H1 (cell line): Measurements from ENCODE around the gene ARHGAP23. TPM values are rescaled to one million over a fixed set of nuclear protein-coding genes. Genes with fewer than 3 reads are reported as not detected.

Experiments used
- CTCF ChIA-PET: fragments of 300-600 bp; sonication (Branson Sonifier 250); formaldehyde crosslinking; loops from one replicate; lab custom pipeline; 2021; ENCODE audit not compliant: partially characterized antibody; lab: Charles Lee
- POLR2A ChIA-PET: fragments of 300-600 bp; sonication (Branson Sonifier 250); formaldehyde crosslinking; loops from one replicate; lab custom pipeline; 2021; ENCODE audit warnings: inconsistent platforms; ENCODE audit not compliant: partially characterized antibody; lab: Charles Lee
- DNase-seq, 2 experiments: peaks; one replicate each; pipeline versions ENCODE4 v3.0.0 to v3.0.0-alpha.2; 2010 to 2022; ENCODE audit warnings: low spot score in 2 of 2, low read depth in 1 of 2, mixed read lengths in 1 of 2
- FAIRE-seq: peaks from 2 replicates; lab custom pipeline; 2011; peaks lifted over from hg19 to GRCh38; lab: Jason Lieb, UNC
- H2AFZ ChIP-seq: 2 replicates; pipeline ENCODE4 v1.8.1; 2012; ENCODE audit warnings: low read length, inconsistent platforms
- H2AK5ac ChIP-seq: 2 replicates; pipeline ENCODE4 v1.6.1; 2013; ENCODE audit warnings: low read depth, low read length
- H2BK120ac ChIP-seq: replicated peaks from 2 replicates; pipeline ENCODE3; 2013; ENCODE audit warnings: low read depth, low read length, inconsistent platforms
- H2BK12ac ChIP-seq: 2 replicates; pipeline ENCODE4 v1.6.1; 2013; ENCODE audit warnings: low read depth, low read length
- H2BK15ac ChIP-seq: 2 replicates; pipeline ENCODE4 v1.6.1; 2013; ENCODE audit warnings: low read length
- H2BK20ac ChIP-seq: 2 replicates; pipeline ENCODE4 v1.6.1; 2013; ENCODE audit warnings: low read length
- H2BK5ac ChIP-seq: 2 replicates; pipeline ENCODE4 v1.6.1; 2013; ENCODE audit warnings: low read depth, low read length
- H3K14ac ChIP-seq: 2 replicates; pipeline ENCODE4 v1.6.1; 2013; ENCODE audit warnings: inconsistent platforms; ENCODE audit not compliant: insufficient read length
- H3K18ac ChIP-seq: 2 replicates; pipeline ENCODE4 v1.6.1; 2013; ENCODE audit warnings: low read length; ENCODE audit errors: extremely low read depth
- H3K23ac ChIP-seq: 2 replicates; pipeline ENCODE4 v1.6.1; 2013; ENCODE audit warnings: inconsistent platforms; ENCODE audit not compliant: insufficient read length
- H3K23me2 ChIP-seq: 2 replicates; pipeline ENCODE4 v1.6.1; 2013; ENCODE audit warnings: low read depth, low read length
- H3K27ac ChIP-seq: 2 replicates; pipeline ENCODE4 v1.6.1; 2011; ENCODE audit warnings: low read depth, low read length, inconsistent platforms
- H3K27me3 ChIP-seq, 4 experiments: replicated peaks in 1 of 4; 1 replicate in 1 of 4; 2 replicates in 3 of 4; pipeline versions ENCODE4 v1.6.1 to v1.8.1; 2011 to 2013; ENCODE audit warnings: low read length in 3 of 4, mild to moderate bottlenecking in 3 of 4, inconsistent platforms in 2 of 4, mixed read lengths in 2 of 4, moderate library complexity in 1 of 4; ENCODE audit not compliant: control insufficient read depth in 3 of 4, insufficient read depth in 3 of 4; ENCODE audit errors: extremely low read depth in 1 of 4
- H3K36me3 ChIP-seq, 4 experiments: 2 replicates each; pipeline versions ENCODE4 v1.6.1 to v1.8.1; 2011 to 2013; ENCODE audit warnings: mild to moderate bottlenecking in 4 of 4, low read length in 3 of 4, moderate library complexity in 2 of 4, control low read depth in 1 of 4, inconsistent platforms in 1 of 4; ENCODE audit not compliant: insufficient read depth in 4 of 4, control insufficient read depth in 2 of 4
- H3K4ac ChIP-seq: replicated peaks from 2 replicates; pipeline ENCODE3; 2013; ENCODE audit warnings: low read length, low read depth, mixed read lengths, inconsistent platforms; ENCODE audit not compliant: insufficient read length
- H3K4me1 ChIP-seq, 4 experiments: replicated peaks in 1 of 4; 1 replicate in 1 of 4; 2 replicates in 3 of 4; pipeline versions ENCODE4 v1.6.1 to v1.8.1; 2011 to 2013; ENCODE audit warnings: low read length in 3 of 4, inconsistent platforms in 2 of 4, mixed read lengths in 1 of 4; ENCODE audit not compliant: insufficient read depth in 4 of 4, control insufficient read depth in 3 of 4
- H3K4me2 ChIP-seq, 2 experiments: 2 replicates each; pipeline versions ENCODE4 v1.6.1 to v1.8.1; 2011 to 2013; ENCODE audit warnings: low read depth in 2 of 2, low read length in 2 of 2, control low read depth in 1 of 2, inconsistent platforms in 1 of 2, mild to moderate bottlenecking in 1 of 2; ENCODE audit not compliant: insufficient read depth in 1 of 2
- H3K4me3 ChIP-seq, 4 experiments: fragments of 200-600, 300-600 bp in 1 of 4; sonication (generic), shearing (Covaris generic), sonication (Bioruptor Twin) in 1 of 4; 2 replicates each; pipeline versions ENCODE4 v1.5.1 to v1.8.1; 2011 to 2016; ENCODE audit warnings: low read length in 4 of 4, low read depth in 3 of 4, control low read depth in 2 of 4, inconsistent platforms in 2 of 4, mild to moderate bottlenecking in 2 of 4, mixed read lengths in 1 of 4, moderate library complexity in 1 of 4; ENCODE audit not compliant: insufficient read depth in 2 of 4; ENCODE audit errors: extremely low read depth in 1 of 4
- H3K56ac ChIP-seq: replicated peaks from 2 replicates; pipeline ENCODE3; 2013; ENCODE audit warnings: low read depth, mild to moderate bottlenecking, mixed read lengths, low read length, inconsistent platforms; ENCODE audit not compliant: insufficient read length
- H3K79me1 ChIP-seq: 2 replicates; pipeline ENCODE4 v1.6.1; 2013; ENCODE audit warnings: low read depth, low read length, control low read depth
- H3K79me2 ChIP-seq, 2 experiments: 2 replicates each; pipeline versions ENCODE4 v1.6.1 to v1.8.1; 2012 to 2013; ENCODE audit warnings: low read length in 2 of 2, mild to moderate bottlenecking in 2 of 2, inconsistent platforms in 1 of 2; ENCODE audit not compliant: insufficient read depth in 2 of 2, control insufficient read depth in 1 of 2
- H3K9ac ChIP-seq, 4 experiments: replicated peaks in 1 of 4; 1 replicate in 1 of 4; 2 replicates in 3 of 4; pipeline versions ENCODE4 v1.6.1 to v1.8.1; 2011 to 2013; ENCODE audit warnings: low read depth in 3 of 4, low read length in 3 of 4, control low read depth in 2 of 4, mild to moderate bottlenecking in 2 of 4, moderate library complexity in 2 of 4, inconsistent platforms in 1 of 4; ENCODE audit errors: extremely low read depth in 1 of 4
- H3K9me3 ChIP-seq, 2 experiments: 2 replicates each; pipeline versions ENCODE4 v1.6.1 to v1.8.1; 2012 to 2013; ENCODE audit warnings: mild to moderate bottlenecking in 2 of 2, moderate library complexity in 2 of 2, control low read depth in 1 of 2, inconsistent platforms in 1 of 2, low read depth in 1 of 2, low read length in 1 of 2, mixed read lengths in 1 of 2; ENCODE audit not compliant: insufficient read depth in 2 of 2
- H4K20me1 ChIP-seq, 2 experiments: replicated peaks in 1 of 2; 2 replicates each; pipeline versions ENCODE3 to v1.8.1; 2011 to 2013; ENCODE audit warnings: inconsistent platforms in 2 of 2, low read length in 2 of 2, mild to moderate bottlenecking in 1 of 2; ENCODE audit not compliant: insufficient read depth in 2 of 2, control insufficient read depth in 1 of 2
- H4K5ac ChIP-seq: 2 replicates; pipeline ENCODE4 v1.6.1; 2013; ENCODE audit warnings: low read length, low read depth, mixed read lengths, inconsistent platforms; ENCODE audit not compliant: insufficient read length
- H4K8ac ChIP-seq: 2 replicates; pipeline ENCODE4 v1.8.0; 2013; ENCODE audit warnings: mild to moderate bottlenecking, moderate library complexity, low read length, inconsistent platforms; ENCODE audit not compliant: insufficient read depth; ENCODE audit errors: extremely low read depth
- H4K91ac ChIP-seq: replicated peaks from 2 replicates; pipeline ENCODE3; 2013; ENCODE audit warnings: low read length, mixed read lengths, inconsistent platforms; ENCODE audit not compliant: insufficient read length
- ASH2L ChIP-seq: fragments of 200-600, 300-600 bp; sonication (generic); IDR thresholded peaks from one replicate; pipeline ENCODE4 v1.7.1; 2017; ENCODE audit warnings: low read length
- CBX5 ChIP-seq: fragments of 300-800, 300-1000 bp; sonication (generic); IDR thresholded peaks from 2 replicates; pipeline ENCODE4 v1.7.1; 2016; ENCODE audit warnings: antibody characterized with exemption, low read length, low read depth
- CEBPB ChIP-seq: IDR thresholded peaks from 2 replicates; pipeline ENCODE4 v1.6.1; 2012; ENCODE audit warnings: low read depth, low read length
- CTBP2 ChIP-seq: IDR thresholded peaks from 2 replicates; pipeline ENCODE4 v1.7.0; 2011; ENCODE audit warnings: borderline replicate concordance, mild to moderate bottlenecking, moderate library complexity, mixed read lengths, low read length; ENCODE audit not compliant: insufficient read depth, insufficient read length
- EZH2 ChIP-seq: fragments of 200-600 bp; sonication (generic); IDR thresholded peaks from 2 replicates; pipeline ENCODE4 v1.7.1; 2012; ENCODE audit warnings: low read depth, mild to moderate bottlenecking, moderate library complexity, low read length, inconsistent platforms; ENCODE audit not compliant: severe bottlenecking
- FOSL1 ChIP-seq: IDR thresholded peaks from 2 replicates; pipeline ENCODE4 v1.6.1; 2011; ENCODE audit warnings: mild to moderate bottlenecking, low read depth, low read length, moderate library complexity; ENCODE audit not compliant: insufficient read depth
- GABPA ChIP-seq: IDR thresholded peaks from 2 replicates; pipeline ENCODE4 v1.6.1; 2011; ENCODE audit warnings: mild to moderate bottlenecking, low read length, moderate library complexity, borderline replicate concordance; ENCODE audit not compliant: insufficient read depth
- HDAC6 ChIP-seq: IDR thresholded peaks from one replicate; pipeline ENCODE4 v1.7.1; 2012; ENCODE audit warnings: low read depth, mild to moderate bottlenecking, inconsistent platforms, low read length, moderate library complexity
- NRF1 ChIP-seq: IDR thresholded peaks from 2 replicates; pipeline ENCODE4 v1.6.1; 2011; ENCODE audit warnings: mild to moderate bottlenecking, low read depth, low read length, improper control_type of control experiment
- YY1 ChIP-seq: IDR thresholded peaks from 2 replicates; pipeline ENCODE4 v1.6.1; 2011; ENCODE audit warnings: low read depth, mild to moderate bottlenecking, low read length
- ZNF274 ChIP-seq: IDR thresholded peaks from 2 replicates; pipeline ENCODE4 v1.7.0; 2012; ENCODE audit warnings: low read length, borderline replicate concordance; ENCODE audit errors: extremely low read depth
- WGBS, 2 experiments: shearing (Covaris generic) in 1 of 2; methylation state at CpG; one replicate each; pipeline versions ENCODE4 v1.1.6 to v1.1.7; 2013 to 2015; ENCODE audit warnings: low lambda C conversion rate in 2 of 2, mixed read lengths in 2 of 2, inconsistent platforms in 1 of 2, low coverage in 1 of 2, missing lambda C conversion rate in 1 of 2; ENCODE audit not compliant: insufficient replicate concordance in 2 of 2, insufficient coverage in 1 of 2, insufficient read length in 1 of 2; ENCODE audit errors: extremely low coverage in 1 of 2, missing lambda C conversion rate in 1 of 2; 5-methylcytosine and 5-hydroxymethylcytosine counted together
- polyA plus RNA-seq, 7 experiments: library from polyadenylated mRNA; depleted of rRNA in 3 of 7; stranded (reverse) in 5 of 7; unstranded in 2 of 7; fragments of >200 nt in 5 of 7; fragments of 200-250 nt in 2 of 7; gene quantifications; 1 replicate in 5 of 7; 2 replicates in 1 of 7; 4 replicates in 1 of 7; pipeline versions ENCODE4 v1.2.1 to v1.2.3, GENCODE V29; 2011 to 2013; ENCODE audit warnings: missing spikeins in 2 of 7, mixed read lengths in 2 of 7
- total RNA-seq: library from RNA; stranded (reverse); fragmentation: NEBNext Ultra II Directional; extraction: Animal tissue kit (Norgen Biotek cat#: 25700); gene quantifications from 2 replicates; pipeline ENCODE4 v1.2.1, GENCODE V29; 2021

The ARHGAP23 gene
- total and polyA plus RNA-seq, 2 of the 8 experiments (the other 6 are each of a cell fraction or from before 2014, with no cell fraction given), result 16.3 to 107 TPM

GRCh38 chr17:38508954-38509771 lies 80.9 kb downstream of the ARHGAP23 start:
- Histone ChIP-seq H2AK5ac (no peak overlapping the region), H2BK5ac (peak overlapping the region; percentile 80), H3K9me3 (no peaks in the 10 kb centered on the region), H3K79me1 (no peaks in the 10 kb centered on the region), H3K18ac (peak overlapping the region; percentile 93), H3K56ac (no peak overlapping the region), H3K23ac (no peak overlapping the region), H3K79me2 (no peaks in the 10 kb centered on the region), H3K9ac (no peak overlapping the region), H3K27me3 (peaks cover 0 to 24% (median 11%) of the 10 kb centered on the region in 4 experiments; a peak in 4 of 7 replicates), H3K4me1 (peaks cover 4 to 28% (median 21%) of the 10 kb centered on the region in 4 experiments), H4K5ac (no peak overlapping the region), H3K4ac (no peak overlapping the region), H4K91ac (no peak overlapping the region), H2BK120ac (no peak overlapping the region), H3K14ac (no peak overlapping the region), H2BK15ac (no peak overlapping the region), H3K4me3 (peak overlapping the region in 3 of 4 experiments; percentile 30 to 56 (median 47); a peak in 7 of 8 replicates), H3K4me2 (peak overlapping the region; percentile 83 to 95), H2BK12ac (peak overlapping the region; percentile 80), H4K8ac (no peak overlapping the region), H2AFZ (no peak overlapping the region), H4K20me1 (peaks cover 0 to 3% of the 10 kb centered on the region in 2 experiments), H3K27ac (peak overlapping the region; percentile 37; the same call in 1 of the 2 replicates), H3K23me2 (peaks cover 19% of the 10 kb centered on the region), H3K36me3 (peaks cover 0 to 5% (median 0%) of the 10 kb centered on the region in 4 experiments; a peak in 2 of 8 replicates), H2BK20ac (no peak overlapping the region)
- DNase-seq (peak; percentile 93 to 96), FAIRE-seq (no peak)
- CTCF ChIA-PET, result interaction anchor here (0.6 to 14.4 kb wide), 50 partner anchors 13 to 189 kb away, joined by 3 to 190 read pairs (median 4); partner anchors contain the start of genes EPOP and SOCS7
- 8% methylated on average over 20 of the region's 27 CpGs; no CpG with 5 or more reads in 1 of the 2 experiments for WGBS, 2 experiments
- POLR2A ChIA-PET, result interaction anchor here (0.7 to 2.6 kb wide), 22 partner anchors 8 to 291 kb away, joined by 3 to 6 read pairs (median 3); no protein-coding TSS in a partner anchor
- TF ChIP-seq YY1 (no peak), ZNF274 (no peak), GABPA (no peak), ASH2L (no peak), HDAC6 (no peak), EZH2 (peak; percentile 43), NRF1 (no peak), CEBPB (peak; percentile 43), FOSL1 (no peak), CBX5 (no peak), CTBP2 (no peak)
